NK-92 (cell line): ENCODE measurements around the gene PPP2R2D.
"Not testable (repeated sequence)": the region's sequence is repeated elsewhere in the genome, so short reads cannot be mapped to it uniquely, and the experiment has no call there.

Source experiments
- DNase-seq: peaks from one replicate; lab custom pipeline; 2025; ENCODE audit not compliant: unreplicated experiment; lab: John Stamatoyannopoulos, UW

The PPP2R2D gene

DNA sequence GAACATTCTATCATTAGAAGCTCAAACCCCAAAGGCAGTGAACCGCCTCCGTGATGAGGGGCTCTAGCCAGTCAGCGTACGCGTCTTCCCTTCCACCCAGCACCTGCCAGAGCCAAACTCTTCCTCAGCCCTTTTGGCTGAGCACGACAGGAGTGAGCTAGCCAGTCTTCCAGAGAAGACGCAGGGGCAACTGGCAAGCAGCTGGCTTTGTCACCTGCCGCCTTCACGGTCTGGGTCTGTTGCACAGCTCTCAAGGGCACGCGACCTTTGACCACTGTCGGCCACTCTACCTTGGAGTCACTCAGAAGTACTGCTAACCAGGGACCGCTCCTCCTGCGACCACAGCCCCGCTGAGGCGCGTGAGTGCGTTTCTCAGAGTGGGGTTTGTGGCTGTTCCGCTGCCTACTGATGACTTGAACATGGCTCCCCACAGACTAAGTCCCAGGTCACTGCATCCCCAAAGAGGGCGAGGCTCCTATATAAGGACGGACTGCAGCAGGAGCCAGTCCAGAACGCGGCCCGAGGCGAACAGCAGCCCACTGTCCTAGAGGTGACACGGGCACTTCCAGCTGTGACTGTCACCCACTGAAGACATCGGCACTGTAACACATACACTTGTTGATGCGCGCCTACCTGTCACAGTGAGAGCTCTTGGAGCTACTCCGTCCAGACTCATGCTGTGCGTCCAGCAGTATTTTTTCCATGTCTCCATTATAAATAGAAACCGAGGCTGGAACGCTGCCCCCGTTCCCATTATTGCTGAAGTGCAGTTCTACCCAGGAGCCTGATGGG, 72.5 kb downstream of the PPP2R2D start:
- DNase-seq: no peak

DNA sequence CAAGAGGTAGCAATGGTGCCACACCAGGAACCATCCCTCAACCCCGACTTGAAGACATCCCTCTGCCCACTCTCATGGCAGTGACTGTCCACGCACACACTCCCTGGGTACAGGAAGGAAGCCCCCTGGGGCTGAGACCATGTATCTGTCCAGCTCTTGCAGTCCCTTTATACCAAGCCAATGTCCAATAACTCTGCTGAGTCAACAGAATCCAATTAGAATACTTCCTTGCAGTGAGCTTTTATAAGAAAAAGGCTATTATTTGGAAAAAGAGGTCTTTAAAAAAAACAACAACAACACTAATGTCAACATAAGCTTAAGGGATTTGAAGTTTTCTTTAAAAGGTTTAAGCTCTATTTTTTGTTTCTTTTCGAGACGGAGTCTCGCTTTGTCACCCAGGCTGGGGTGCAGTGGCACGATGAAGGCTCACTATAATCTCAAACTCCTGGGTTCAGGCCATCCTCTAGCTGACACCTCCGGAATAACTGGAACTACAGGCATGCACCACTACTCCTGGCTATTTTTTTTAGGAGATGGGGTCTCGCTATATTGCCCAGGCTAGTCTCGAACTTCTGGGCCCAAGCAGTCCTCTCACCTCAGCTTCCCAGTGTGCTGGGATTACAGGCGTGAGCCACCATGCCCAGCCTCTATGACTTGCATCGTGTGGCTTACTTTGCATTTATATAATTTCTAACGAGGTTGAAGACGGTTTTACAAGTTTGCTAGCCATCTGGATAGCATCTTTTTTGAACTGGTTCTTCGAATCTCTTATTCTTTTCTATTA, 73.4 kb downstream of the PPP2R2D start:
- DNase-seq: no peak

DNA sequence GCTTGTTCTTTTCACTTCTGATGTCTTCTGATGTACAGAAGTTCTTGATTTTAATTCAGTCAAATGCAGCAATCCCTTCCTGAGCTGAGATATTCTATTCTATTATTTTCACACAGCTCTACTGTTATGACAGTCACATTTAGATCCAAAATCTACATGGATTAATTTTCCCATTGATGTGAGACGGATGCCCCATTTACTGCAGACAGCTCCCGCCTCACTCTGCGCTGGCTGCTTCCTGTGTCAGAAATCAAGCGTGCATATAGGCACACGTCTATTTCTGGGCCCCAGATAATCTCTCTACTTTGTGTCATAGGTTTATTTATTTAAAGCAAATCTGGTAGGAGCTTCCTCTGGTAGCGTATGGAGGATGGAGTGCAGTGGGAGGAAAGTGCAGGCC, 74.2 kb downstream of the PPP2R2D start:
- no peak for DNase-seq

DNA sequence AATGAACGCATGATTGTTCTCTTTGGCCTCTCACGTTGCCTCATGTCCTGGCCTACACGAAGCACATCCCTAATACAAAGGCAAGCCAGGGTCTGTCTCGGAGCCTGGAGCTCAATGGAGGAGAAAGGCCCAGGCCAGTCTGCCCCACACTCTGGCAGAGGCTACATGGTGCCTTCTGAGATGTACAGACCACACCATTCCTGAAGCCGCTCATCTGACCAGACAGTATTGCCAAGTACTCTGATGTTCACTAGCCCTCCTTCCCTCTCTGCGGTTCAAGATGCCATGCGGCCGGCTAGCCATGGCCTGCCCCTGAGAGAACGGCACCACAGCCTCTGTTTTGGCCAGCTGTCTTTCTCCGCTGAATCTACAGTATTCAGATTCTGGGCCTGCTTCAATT, 75.0 kb downstream of the PPP2R2D start:
- DNase-seq: no peak

DNA sequence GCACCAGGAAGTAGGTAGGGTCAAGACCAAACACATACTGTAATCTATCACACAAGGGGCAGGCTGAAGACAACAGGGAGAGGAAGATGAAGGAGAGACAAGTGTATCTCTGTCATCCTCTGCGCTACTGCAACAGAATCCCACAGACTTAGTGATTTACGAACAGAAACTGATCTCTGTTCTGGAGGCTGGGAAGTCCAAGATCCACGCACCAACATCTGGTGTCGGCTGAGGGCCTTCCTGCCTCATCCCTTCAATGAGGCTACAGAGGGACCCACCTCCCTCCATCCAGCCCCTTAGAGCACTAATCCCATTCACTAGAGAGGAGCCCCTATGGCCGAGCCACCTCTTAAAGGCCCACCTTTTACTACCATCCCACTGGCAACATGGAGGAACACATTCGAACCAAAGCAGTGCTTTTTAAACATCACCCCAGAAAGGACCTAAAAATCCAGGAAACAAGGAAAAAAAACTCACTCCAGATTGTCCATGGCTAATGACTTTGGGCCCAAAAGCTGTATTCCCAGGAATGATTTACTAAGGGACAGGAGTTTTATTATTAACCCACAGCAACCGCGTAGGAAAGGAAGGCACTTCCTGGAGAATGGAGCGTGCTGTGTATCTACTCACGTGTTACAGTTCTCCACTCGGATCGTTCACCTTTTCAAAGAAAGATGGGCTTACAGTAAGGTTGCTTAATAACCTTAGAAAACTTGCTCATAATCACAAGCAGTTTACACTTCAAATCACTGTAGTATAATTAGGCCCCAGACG, 76.7 kb downstream of the PPP2R2D start:
- no peak for DNase-seq

DNA sequence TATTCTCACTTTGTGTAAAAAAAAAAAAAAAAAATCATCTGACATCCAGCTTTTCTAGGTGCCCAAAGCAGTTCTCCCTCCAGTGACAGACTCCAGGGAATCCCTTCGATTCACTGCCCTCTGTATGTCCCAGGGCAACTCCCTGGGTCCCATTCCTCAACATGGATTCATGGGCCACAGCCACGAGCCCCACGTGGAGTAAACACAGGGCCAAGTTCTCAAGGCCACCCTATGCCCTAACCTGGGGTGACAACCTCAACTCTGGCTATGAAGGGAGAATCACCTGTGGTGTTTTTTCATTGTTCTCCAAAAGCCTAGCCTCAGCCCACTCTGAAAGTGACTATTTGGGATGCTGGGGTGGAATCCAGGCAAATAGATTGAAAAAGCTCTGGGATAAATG, 77.6 kb downstream of the PPP2R2D start:
- no peak for DNase-seq

DNA sequence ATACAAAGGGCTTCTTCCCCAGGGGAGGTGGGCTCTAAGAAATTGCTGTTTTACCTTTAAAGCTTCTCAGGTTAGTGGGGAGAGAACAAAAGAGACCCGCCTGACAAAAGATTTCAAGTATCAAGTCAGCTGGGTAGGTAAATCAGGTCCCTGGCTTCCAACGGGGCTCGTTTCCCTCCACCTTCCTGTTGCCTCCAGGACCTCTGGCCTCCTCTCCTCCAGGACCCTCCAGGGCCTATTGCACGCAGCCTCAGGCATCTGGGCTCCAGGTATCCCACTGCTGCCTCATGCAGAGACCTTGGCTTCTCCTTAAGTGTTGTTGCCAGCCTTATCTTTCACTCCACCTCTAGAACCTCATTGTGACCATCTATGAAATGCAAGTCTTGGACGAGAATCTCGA, 78.0 kb downstream of the PPP2R2D start:
- no peak for DNase-seq

DNA sequence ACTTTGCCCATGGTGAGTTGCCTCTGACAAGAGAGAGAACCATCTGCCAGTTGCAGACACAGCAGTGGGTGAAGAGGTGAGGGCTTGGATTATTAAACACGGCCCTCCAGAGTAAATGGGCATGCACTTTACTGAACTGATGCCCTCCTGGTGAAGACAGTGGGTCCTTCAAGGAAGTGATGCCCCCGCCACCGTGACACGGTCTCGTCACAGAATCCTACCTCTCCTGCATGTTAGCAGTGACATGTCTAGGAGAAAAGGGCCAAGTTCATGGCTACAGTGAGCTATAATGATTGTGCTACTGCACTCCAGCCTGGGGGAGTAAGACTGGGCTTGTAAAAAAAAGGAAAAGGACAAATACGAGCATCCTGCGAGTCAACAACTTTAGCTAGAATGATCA, 78.5 kb downstream of the PPP2R2D start:
- DNase-seq: no peak

DNA sequence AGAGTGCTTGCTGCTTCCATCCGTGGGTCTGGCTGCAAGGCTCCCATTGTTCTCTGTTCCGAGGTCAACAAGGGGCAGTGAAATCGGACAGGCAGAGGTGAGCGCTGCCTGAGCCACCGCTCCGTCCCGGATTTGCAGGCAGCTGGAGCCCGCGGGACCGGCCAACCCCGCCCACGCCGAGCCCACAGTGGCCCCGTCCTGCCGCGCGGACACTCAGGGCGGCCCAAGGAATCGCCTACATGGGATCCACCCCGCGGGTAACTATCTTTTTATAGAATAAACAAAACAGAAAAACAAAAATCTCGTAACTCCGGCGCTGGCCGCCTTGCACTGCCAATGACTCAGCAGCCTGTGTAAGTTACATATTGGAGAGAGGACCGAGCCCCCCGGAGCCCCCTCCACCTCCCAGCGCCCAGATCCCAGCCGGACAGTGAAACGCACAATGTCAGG, 79.0 kb downstream of the PPP2R2D start:
- DNase-seq: no peak

DNA sequence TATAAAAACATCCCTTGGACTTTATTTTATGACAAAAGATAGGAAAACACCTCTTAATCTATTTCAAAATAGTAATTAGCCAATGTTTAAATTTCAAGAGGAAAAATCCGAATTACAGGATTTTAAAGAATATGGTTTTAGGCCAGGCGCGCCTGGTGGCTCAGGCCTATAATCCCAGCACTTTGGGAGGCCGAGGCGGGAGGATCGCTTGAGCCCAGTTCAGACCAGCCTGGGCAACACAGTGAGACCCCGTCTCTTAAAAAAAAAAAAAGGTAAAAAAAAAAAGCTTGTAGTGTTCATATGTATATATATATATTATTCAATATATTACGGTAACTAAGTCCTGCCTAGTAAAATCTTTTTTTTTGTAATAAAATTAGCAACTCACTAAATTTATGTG, 79.5 kb downstream of the PPP2R2D start:
- DNase-seq: no peak

DNA sequence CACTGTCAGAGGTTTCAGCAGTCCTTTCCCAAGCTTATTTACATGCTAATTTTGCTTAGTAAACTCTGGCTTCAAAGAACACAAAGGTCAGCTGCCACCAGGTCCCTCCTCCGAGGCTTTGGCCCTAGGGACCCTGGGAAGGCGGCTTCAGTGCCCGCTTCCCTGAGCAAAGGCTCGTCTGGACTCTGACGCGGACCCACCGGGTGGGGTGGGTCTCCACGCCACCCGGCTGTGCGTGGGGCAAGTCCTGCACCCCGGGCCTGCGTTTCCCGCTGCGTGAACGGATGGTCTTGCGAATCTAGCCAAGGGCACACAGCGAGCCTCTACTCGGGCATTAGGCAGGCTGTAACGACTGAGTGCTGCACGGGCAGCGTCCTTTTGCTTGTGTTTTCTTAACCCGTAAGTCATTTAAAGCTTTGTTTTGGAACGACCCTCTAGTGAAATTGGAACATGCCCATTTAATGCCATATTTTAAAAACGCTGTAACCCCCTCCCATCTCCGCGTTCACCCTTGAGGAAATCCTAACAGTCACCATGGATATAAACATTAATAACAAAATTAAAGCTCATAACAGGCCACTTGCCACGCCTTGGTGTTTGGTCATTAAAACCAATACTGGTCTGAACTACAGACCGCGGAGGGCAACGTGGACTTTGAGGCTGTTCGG, 80.1 kb downstream of the PPP2R2D start:
- DNase-seq: no peak

DNA sequence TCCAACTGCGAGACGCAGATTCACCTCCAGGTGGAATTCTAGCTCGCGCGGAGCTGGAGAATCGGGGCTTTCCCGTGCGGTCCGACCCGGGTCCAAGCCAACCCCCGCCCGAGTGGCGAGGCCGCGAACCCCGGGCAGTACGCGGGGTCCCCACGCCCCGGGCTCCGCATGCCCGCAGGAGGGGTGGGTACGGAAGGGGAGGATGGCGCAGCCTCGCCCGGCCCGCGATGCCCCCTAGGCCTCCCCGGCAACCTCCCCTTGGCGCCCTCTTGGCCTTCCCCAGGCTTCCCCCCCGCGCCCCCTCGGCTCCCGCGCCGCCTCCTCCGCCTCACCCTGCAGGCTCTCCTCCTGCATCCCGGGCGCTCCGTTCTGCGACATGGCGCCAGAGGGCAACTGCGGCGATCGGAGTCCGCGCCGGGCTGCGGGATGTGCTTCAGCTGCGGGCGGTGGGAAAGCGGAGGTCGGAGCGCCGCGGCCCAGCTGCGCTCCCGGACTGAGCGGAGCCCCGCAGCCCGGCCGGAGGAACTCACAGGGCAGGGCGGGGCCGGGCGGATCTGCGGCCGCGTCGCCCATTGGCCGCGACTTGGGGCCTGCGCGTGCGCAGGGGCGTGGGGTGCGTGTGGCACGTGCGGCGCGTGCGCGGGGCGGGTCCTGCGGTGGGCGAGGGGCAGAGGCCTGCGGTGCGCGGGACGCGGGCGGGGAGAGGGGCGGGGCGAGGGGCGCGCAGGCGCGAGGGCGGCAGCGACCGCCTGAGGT, 80.8 kb downstream of the PPP2R2D start, which contains the start of gene BNIP3:
BNIP3 (minus strand) TSS at position 495 of the 756 bp plus-strand sequence; CDS start at position 378, 117 bp downstream.
- DNase-seq: peak; percentile 12

DNA sequence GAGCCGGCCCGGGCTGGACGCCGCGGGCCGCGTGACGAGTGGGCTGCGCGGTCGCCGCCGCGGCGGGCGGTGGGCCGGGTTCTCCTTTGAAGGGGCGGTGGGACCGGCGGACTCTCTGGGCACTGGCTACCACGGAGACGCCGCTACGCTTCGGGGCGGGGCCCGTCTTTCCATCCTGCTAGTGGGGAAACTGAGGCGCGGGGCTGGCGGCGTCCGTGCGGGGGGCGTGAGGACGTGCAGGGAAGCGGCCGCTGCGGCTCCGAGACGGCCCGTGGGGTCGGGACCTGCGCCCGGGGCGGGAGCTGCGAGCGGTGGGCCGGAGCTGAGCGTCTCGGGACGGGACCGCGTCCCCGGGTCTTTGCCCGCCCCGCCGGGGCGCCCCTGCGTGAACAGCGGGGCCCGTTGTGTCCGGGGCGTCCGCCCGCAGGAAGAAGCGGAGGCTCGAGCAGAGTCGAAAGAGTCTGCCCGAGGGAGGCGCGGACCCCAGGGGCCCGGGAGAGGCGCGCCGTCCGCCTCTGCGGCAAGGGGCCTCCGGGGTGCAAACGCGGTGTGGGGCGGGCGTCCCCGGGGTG, 81.5 kb downstream of the PPP2R2D start:
- no peak for DNase-seq

DNA sequence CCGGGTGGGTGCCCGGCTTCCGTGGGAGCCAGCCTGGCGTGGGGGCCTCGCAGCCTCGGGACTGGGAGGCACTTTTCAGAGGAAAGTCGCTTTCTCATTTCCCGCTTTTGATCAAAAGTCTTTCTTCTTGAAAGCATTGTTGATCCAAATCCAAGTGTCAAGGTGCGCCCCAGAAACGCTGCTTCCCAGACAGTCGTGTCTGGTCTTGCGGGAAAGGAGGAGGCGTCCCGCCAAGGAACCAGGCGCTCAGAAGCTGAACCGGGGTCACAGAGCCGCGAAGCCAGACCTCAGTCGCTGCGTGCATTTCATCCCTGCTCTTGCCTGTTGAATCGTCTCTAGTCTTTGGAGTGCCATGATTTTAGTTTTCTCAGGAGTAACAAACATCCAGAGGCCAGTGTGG, 82.0 kb downstream of the PPP2R2D start:
- DNase-seq: no peak

DNA sequence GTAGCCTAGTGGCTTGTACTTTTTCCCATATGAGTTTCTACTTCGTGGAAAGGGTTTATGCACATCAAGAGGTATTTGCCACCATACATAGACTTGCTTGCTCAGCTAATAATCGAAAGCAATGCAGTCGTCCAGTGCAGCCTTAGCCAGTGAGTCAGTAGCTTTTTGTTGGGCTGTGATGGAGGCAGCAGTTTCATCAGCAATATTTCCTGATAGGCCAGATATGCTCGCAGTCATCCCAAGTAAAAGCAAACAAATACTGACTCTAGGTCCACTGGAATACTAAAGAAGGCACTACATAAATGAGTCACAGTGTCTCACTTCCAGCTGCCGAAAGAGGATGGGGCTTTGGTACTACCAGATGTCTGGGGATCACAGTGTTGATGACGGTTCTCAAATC, 83.0 kb downstream of the PPP2R2D start:
- no peak for DNase-seq

DNA sequence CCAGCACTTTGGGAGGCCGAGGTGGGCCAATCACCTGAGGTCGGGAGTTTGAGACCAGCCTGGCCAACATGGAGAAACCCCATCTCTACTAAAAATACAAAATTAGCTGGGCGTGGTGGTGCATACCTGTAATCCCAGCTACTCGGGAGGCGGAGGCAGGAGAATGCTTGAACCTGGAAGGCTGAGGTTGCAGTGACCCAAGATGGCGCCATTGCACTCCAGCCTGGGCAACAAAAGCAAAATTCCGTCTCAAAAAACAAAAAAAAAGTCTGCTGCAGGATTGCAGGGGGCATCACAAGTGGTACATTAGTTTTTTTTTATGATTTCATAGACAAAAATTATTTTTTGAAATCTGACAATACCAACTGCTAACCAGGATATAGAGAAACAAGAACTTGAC, 86.0 kb downstream of the PPP2R2D start:
- DNase-seq: not testable (repeated sequence)

DNA sequence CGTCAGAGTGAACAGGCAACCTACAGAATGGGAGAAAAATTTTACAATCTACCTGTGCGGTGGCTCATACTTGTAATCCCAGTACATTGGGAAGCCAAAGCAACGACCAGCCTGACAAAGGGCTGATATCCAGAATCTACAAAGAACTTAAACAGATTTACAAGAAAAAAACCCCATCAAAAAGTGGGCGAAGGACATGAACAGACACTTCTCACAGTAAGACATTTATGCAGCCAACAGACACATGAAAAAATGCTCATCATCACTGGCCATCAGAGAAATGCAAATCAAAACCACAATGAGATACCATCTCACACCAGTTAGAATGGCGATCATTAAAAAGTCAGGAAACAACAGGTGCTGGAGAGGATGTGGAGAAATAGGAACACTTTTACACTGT, 86.5 kb downstream of the PPP2R2D start:
- not testable (repeated sequence) for DNase-seq

DNA sequence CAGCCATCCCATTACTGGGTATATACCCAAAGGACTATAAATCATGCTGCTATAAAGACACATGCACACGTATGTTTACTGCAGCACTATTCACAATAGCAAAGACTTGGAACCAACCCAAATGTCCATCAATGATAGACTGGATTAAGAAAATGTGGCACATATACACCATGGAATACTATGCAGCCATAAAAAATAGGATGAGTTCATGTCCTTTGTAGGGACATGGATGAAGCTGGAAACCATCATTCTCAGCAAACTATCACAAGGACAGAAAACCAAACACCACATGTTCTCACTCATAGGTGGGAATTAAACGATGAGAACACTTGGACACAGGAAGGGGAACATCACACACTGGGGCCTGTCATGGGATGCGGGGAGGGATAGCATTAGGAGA, 87.0 kb downstream of the PPP2R2D start:
- DNase-seq: not testable (repeated sequence)

DNA sequence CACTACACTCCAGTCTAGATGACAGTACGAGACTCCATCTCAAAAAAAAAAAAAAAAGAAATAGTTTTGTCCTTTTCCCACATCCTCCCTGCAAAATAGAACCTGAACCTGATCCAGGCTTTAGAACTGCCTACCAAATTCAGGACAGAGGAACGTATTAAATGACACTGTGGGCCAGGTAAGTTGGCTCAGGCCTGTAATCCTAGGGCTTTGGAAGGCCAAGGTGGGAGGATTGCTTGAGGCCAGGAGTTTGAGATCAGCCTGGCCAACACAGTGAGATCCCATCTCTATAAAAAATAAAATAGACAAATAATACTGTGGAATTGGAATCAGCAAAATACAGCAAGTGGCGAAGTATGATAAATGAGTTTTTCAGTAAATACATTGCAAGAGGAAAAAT, 90.9 kb downstream of the PPP2R2D start:
- no peak for DNase-seq

DNA sequence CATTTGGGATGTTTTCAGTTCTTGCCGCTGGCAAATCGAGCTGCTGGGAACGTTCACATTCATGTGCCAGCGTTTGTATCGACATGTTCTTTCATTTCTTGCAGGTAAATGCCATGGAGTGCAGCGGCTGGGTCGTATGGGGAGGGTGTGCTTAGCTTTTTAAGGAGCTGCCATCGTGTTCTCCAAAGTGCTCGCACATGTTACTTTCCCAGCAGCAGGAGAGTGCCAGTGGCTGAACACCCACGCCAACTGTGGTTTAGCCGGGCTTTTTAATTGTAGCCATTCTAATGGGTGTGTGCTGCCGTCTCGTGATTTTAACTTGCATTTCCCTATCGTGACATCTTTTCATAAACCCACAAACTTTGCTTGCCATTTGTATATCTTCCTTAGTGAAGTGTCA, 92.5 kb downstream of the PPP2R2D start:
- DNase-seq: no peak
